Epithelial cell of proximal tubule (primary cell): ENCODE data around the gene MYO1G. TPM values are rescaled to one million over a fixed set of nuclear protein-coding genes. Genes with fewer than 3 reads are reported as not detected.

ENCODE experiments used
- DNase-seq: peaks from one replicate; pipeline ENCODE4 v3.0.0-alpha.2; 2011; ENCODE audit warnings: low read depth
- H3K4me3 ChIP-seq: 2 replicates; pipeline ENCODE4 v1.5.1; 2011; ENCODE audit warnings: low read depth, mild to moderate bottlenecking, low read length
- CTCF ChIP-seq: conservative IDR thresholded peaks from 2 replicates; pipeline ENCODE4 v1.5.1; 2012; ENCODE audit warnings: low read depth, mild to moderate bottlenecking, low read length
- total RNA-seq: library from RNA; depleted of rRNA; stranded (reverse); fragments of >200 nt; gene quantifications from 2 replicates; pipeline ENCODE4 v1.2.3, GENCODE V29; 2015

Gene MYO1G
- total RNA-seq, 1 donor from 2014 or later = not detected

GRCh38 chr7:44975331-44976039 is 3.3 kb downstream of the MYO1G start:
- no peak for DNase-seq
- no peak for TF ChIP-seq CTCF
- no peak overlapping the region for H3K4me3 ChIP-seq

- no peak for TF ChIP-seq CTCF
- H3K4me3 ChIP-seq = no peak overlapping the region
- no peak for DNase-seq
These were observed 4.3 kb downstream of the MYO1G start for GRCh38 chr7:44974549-44974948.

GRCh38 chr7:44973610-44974401 is 5.0 kb downstream of the MYO1G start:
- TF ChIP-seq CTCF = peak; percentile 70
- H3K4me3 ChIP-seq = no peak overlapping the region
- DNase-seq = no peak

- H3K4me3 ChIP-seq = no peak overlapping the region
- no peak for DNase-seq
- no peak for TF ChIP-seq CTCF
These were observed 6.3 kb downstream of the MYO1G start for GRCh38 chr7:44972562-44972961.

- no peak for TF ChIP-seq CTCF
- H3K4me3 ChIP-seq = no peak overlapping the region
- no peak for DNase-seq
These were observed 6.8 kb downstream of the MYO1G start for GRCh38 chr7:44971902-44972441.

GRCh38 chr7:44971188-44971901 is 7.5 kb downstream of the MYO1G start:
- no peak overlapping the region for H3K4me3 ChIP-seq
- TF ChIP-seq CTCF = no peak
- DNase-seq = no peak
